DMS53 (cell line): ENCODE data around the gene DNM2.
A peak's percentile ranks its signal among the peaks of the same experiment; 100 is the strongest.
"Not testable (repeated sequence)": the region's sequence is repeated elsewhere in the genome, so short reads cannot be mapped to it uniquely, and the experiment has no call there.

Experiments used
- DNase-seq: peaks from one replicate; lab custom pipeline; 2025; lab: John Stamatoyannopoulos, UW

DNM2 gene

GRCh38 chr19:10717356-10718204 is at the start of gene DNM2:
TSS of gene DNM2 (plus strand) at chr19:10718079. CDS start at chr19:10718243, 164 bp downstream.
- peak; percentile 99 for DNase-seq

GRCh38 chr19:10669246-10669645 is 48.6 kb upstream of the DNM2 start:
- DNase-seq: no peak

GRCh38 chr19:10670182-10670581 is 47.7 kb upstream of the DNM2 start:
- no peak for DNase-seq

GRCh38 chr19:10670876-10671804 is 46.7 kb upstream of the DNM2 start:
- no peak for DNase-seq

- not testable (repeated sequence) for DNase-seq
These were observed 46.0 kb upstream of the DNM2 start for GRCh38 chr19:10671922-10672321.

GRCh38 chr19:10675214-10675613 is 42.7 kb upstream of the DNM2 start:
- not testable (repeated sequence) for DNase-seq

- no peak for DNase-seq
These were observed 40.1 kb upstream of the DNM2 start for GRCh38 chr19:10677751-10678150.

GRCh38 chr19:10678813-10679212 is 39.1 kb upstream of the DNM2 start:
- no peak for DNase-seq

GRCh38 chr19:10679743-10680142 is 38.1 kb upstream of the DNM2 start:
- no peak for DNase-seq

- no peak for DNase-seq
These were observed 37.2 kb upstream of the DNM2 start for GRCh38 chr19:10680545-10681135.

- no peak for DNase-seq
These were observed 36.2 kb upstream of the DNM2 start for GRCh38 chr19:10681658-10682057.

- no peak for DNase-seq
These were observed 35.3 kb upstream of the DNM2 start for GRCh38 chr19:10682397-10683063.

GRCh38 chr19:10683064-10683426 is 34.8 kb upstream of the DNM2 start:
- no peak for DNase-seq

- DNase-seq: no peak
These were observed 34.3 kb upstream of the DNM2 start for GRCh38 chr19:10683582-10683981.

- DNase-seq: no peak
These were observed 32.7 kb upstream of the DNM2 start for GRCh38 chr19:10685210-10685609.

GRCh38 chr19:10686193-10686592 is 31.7 kb upstream of the DNM2 start:
- DNase-seq: no peak

GRCh38 chr19:10686661-10687517 is 31.0 kb upstream of the DNM2 start:
- peak; percentile 18 for DNase-seq

GRCh38 chr19:10687518-10688288 is 30.2 kb upstream of the DNM2 start:
- no peak for DNase-seq

- DNase-seq: no peak
These were observed 29.2 kb upstream of the DNM2 start for GRCh38 chr19:10688545-10689280.
